Measurements from ENCODE around the gene TSPYL2. TPM values are rescaled to one million over a fixed set of nuclear protein-coding genes. Genes with fewer than 3 reads are reported as not detected.

Gene TSPYL2
- total and polyA plus RNA-seq, 2 donors (not counting 1 experiment from before 2014, with no cell fraction given), result 101 to 126 TPM

GRCh38 chrX:53049127-53049517, 33.0 kb upstream of the TSPYL2 start:
- Mint-ChIP-seq H3K27me3 (peaks cover 2% of the 10 kb centered on the region), H3K9me3 (ENCODE audit: insufficient read depth) (no peaks in the 10 kb centered on the region), H3K27ac (no peak overlapping the region), H3K4me3 (peak overlapping the region; percentile 52), H3K4me1 (peaks cover 6% of the 10 kb centered on the region)
- H3K27ac ChIP-seq (ENCODE audit: low read length in 2 of 2), result no peak overlapping the region
- WGBS (ENCODE audit: insufficient coverage), result 28% methylated on average over 7 of the region's 8 CpGs
- POLR2A ChIA-PET, result no interaction called here
- H3K27me3 ChIP-seq (replicated peaks in 1 of 4; ENCODE audit: control extremely low read depth in 1 of 4, control insufficient read depth in 3 of 4, insufficient read depth in 4 of 4, low read length in 3 of 4), result peaks cover 0 to 2% (median 0%) of the 10 kb centered on the region in 4 experiments
- H3K4me2 ChIP-seq (replicated peaks; ENCODE audit: low read depth, low read length, poor library complexity, severe bottlenecking), result no peak overlapping the region
- no peak for DNase-seq
- H3K9me3 ChIP-seq (ENCODE audit: control extremely low read depth in 1 of 3, control insufficient read depth in 2 of 3, insufficient read depth in 1 of 3, low read length in 2 of 3), result no peaks in the 10 kb centered on the region
- H3K4me1 ChIP-seq (ENCODE audit: control insufficient read depth in 2 of 2, insufficient read depth in 2 of 2, low read length in 2 of 2), result peaks cover 0 to 3% of the 10 kb centered on the region in 2 donors
- no peak overlapping the region for H3K9ac ChIP-seq (ENCODE audit: low read length)
- no peaks in the 10 kb centered on the region for H3K79me2 ChIP-seq (ENCODE audit: control insufficient read depth, insufficient read depth, low read length)
- CTCF ChIA-PET, result no interaction called here
- intact Hi-C loops (cut with micrococcal nuclease), result no loop called here
- TF ChIP-seq CTCF (IDR thresholded peaks at IDR 0.05), result no peak
- TF ChIP-seq EZH2 (IDR thresholded peaks at IDR 0.05; ENCODE audit: borderline replicate concordance, insufficient read depth, low read depth, low read length, poor library complexity, severe bottlenecking), result no peak
- no peaks in the 10 kb centered on the region for H3K36me3 ChIP-seq (replicated peaks in 1 of 2; ENCODE audit: control extremely low read depth in 1 of 2, control insufficient read depth in 1 of 2, extremely low read depth in 1 of 2, insufficient read depth in 2 of 2, low read length in 1 of 2)
- H2AFZ ChIP-seq (ENCODE audit: insufficient read depth, low read depth, low read length, poor library complexity, severe bottlenecking), result no peak overlapping the region
- ATAC-seq (ENCODE audit: low read depth), result no peak
- H4K20me1 ChIP-seq (ENCODE audit: control insufficient read depth, insufficient read depth, low read length, poor library complexity, severe bottlenecking), result no peaks in the 10 kb centered on the region
- H3K4me3 ChIP-seq (ENCODE audit: control extremely low read depth in 1 of 5, extremely low read depth in 1 of 5, insufficient read depth in 1 of 5, low read depth in 2 of 5, low read length in 4 of 5), result no peak overlapping the region

GRCh38 chrX:53050841-53051240, 31.3 kb upstream of the TSPYL2 start:
- Mint-ChIP-seq H3K4me1 (peaks cover 6% of the 10 kb centered on the region), H3K27ac (no peak overlapping the region), H3K9me3 (ENCODE audit: insufficient read depth) (no peaks in the 10 kb centered on the region), H3K27me3 (peaks cover 2% of the 10 kb centered on the region), H3K4me3 (no peak overlapping the region)
- TF ChIP-seq EZH2 (IDR thresholded peaks at IDR 0.05; ENCODE audit: borderline replicate concordance, insufficient read depth, low read depth, low read length, poor library complexity, severe bottlenecking) (no peak), CTCF (IDR thresholded peaks at IDR 0.05) (no peak)
- Histone ChIP-seq H3K79me2 (ENCODE audit: control insufficient read depth, insufficient read depth, low read length) (no peaks in the 10 kb centered on the region), H3K36me3 (replicated peaks in 1 of 2; ENCODE audit: control extremely low read depth in 1 of 2, control insufficient read depth in 1 of 2, extremely low read depth in 1 of 2, insufficient read depth in 2 of 2, low read length in 1 of 2) (no peaks in the 10 kb centered on the region), H3K9ac (ENCODE audit: low read length) (no peak overlapping the region), H3K4me3 (ENCODE audit: control extremely low read depth in 1 of 5, extremely low read depth in 1 of 5, insufficient read depth in 1 of 5, low read depth in 2 of 5, low read length in 4 of 5) (no peak overlapping the region), H3K9me3 (ENCODE audit: control extremely low read depth in 1 of 3, control insufficient read depth in 2 of 3, insufficient read depth in 1 of 3, low read length in 2 of 3) (no peaks in the 10 kb centered on the region), H3K4me2 (replicated peaks; ENCODE audit: low read depth, low read length, poor library complexity, severe bottlenecking) (no peak overlapping the region), H3K27ac (ENCODE audit: low read length in 2 of 2) (no peak overlapping the region), H3K27me3 (replicated peaks in 1 of 4; ENCODE audit: control extremely low read depth in 1 of 4, control insufficient read depth in 3 of 4, insufficient read depth in 4 of 4, low read length in 3 of 4) (peaks cover 0 to 2% (median 0%) of the 10 kb centered on the region in 4 experiments), H2AFZ (ENCODE audit: insufficient read depth, low read depth, low read length, poor library complexity, severe bottlenecking) (no peak overlapping the region), H3K4me1 (ENCODE audit: control insufficient read depth in 2 of 2, insufficient read depth in 2 of 2, low read length in 2 of 2) (peaks cover 0 to 3% of the 10 kb centered on the region in 2 donors), H4K20me1 (ENCODE audit: control insufficient read depth, insufficient read depth, low read length, poor library complexity, severe bottlenecking) (no peaks in the 10 kb centered on the region)
- 77% methylated on average over 3 of the region's 6 CpGs for WGBS (ENCODE audit: insufficient coverage)
- CTCF ChIA-PET, result no interaction called here
- DNase-seq (no peak), ATAC-seq (ENCODE audit: low read depth) (no peak)
- intact Hi-C loops (cut with micrococcal nuclease), result no loop called here
- POLR2A ChIA-PET, result no interaction called here
